ENCODE results near the gene SERPINA12. TPM values are rescaled to one million over a fixed set of nuclear protein-coding genes. Genes with fewer than 3 reads are reported as not detected.

Gene SERPINA12, protein sequence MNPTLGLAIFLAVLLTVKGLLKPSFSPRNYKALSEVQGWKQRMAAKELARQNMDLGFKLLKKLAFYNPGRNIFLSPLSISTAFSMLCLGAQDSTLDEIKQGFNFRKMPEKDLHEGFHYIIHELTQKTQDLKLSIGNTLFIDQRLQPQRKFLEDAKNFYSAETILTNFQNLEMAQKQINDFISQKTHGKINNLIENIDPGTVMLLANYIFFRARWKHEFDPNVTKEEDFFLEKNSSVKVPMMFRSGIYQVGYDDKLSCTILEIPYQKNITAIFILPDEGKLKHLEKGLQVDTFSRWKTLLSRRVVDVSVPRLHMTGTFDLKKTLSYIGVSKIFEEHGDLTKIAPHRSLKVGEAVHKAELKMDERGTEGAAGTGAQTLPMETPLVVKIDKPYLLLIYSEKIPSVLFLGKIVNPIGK
- total RNA-seq: not detected

DNA sequence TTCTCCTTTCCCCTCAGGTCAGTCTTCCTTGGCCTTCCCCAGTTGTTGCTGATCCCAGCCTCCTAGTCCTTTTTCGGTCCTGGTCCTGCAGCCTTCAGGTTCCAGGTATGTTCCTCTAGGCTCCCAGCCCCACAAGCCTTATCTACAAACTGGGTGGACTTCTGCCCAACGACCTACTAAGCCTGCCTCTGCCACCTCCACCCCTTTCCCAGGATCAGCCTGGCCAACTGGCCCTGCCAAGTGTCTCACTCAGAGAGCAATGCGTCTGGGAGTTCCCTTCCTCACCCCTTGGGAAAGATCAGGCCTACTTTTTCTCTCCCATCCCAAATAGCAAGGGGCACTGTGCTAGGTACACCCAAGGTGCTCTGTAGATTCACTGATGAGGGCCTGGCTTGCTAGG lies at the start of gene SERPINA12:
Gene SERPINA12, minus strand, starts transcription at position 114 of the 400 bp plus-strand sequence. CDS start 11,072 bp downstream, outside the sequence.
- in situ Hi-C loops (cut with MboI; ENCODE audit: low pct_ligation_motif_present in 1 of 4, low pct_unique_long_range_greater_than_20kb in 1 of 4, low sequenced_read_pairs in 3 of 4) (no loop called here), intact Hi-C loops (cut with DNase I; ENCODE audit: low total_unique reads) (no loop called here)
- DNase-seq: no peak
- H3K27me3 ChIP-seq: no peaks in the 10 kb centered on the region
- TF ChIP-seq POLR2A (IDR thresholded peaks at IDR 0.05) (no peak), POLR2AphosphoS5 (IDR thresholded peaks at IDR 0.05) (no peak), EP300 (IDR thresholded peaks at IDR 0.05; ENCODE audit: low read depth) (no peak)
- TF ChIP-seq, protein P1, sequence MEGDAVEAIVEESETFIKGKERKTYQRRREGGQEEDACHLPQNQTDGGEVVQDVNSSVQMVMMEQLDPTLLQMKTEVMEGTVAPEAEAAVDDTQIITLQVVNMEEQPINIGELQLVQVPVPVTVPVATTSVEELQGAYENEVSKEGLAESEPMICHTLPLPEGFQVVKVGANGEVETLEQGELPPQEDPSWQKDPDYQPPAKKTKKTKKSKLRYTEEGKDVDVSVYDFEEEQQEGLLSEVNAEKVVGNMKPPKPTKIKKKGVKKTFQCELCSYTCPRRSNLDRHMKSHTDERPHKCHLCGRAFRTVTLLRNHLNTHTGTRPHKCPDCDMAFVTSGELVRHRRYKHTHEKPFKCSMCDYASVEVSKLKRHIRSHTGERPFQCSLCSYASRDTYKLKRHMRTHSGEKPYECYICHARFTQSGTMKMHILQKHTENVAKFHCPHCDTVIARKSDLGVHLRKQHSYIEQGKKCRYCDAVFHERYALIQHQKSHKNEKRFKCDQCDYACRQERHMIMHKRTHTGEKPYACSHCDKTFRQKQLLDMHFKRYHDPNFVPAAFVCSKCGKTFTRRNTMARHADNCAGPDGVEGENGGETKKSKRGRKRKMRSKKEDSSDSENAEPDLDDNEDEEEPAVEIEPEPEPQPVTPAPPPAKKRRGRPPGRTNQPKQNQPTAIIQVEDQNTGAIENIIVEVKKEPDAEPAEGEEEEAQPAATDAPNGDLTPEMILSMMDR (IDR thresholded peaks at IDR 0.05): no peak
- no peaks in the 10 kb centered on the region for H3K36me3 ChIP-seq
- no peaks in the 10 kb centered on the region for H3K9me3 ChIP-seq
- H3K27ac ChIP-seq: no peak within 1 kb of the TSS
- no peaks in the 10 kb centered on the region for H3K4me1 ChIP-seq
- H3K4me3 ChIP-seq: no peak within 1 kb of the TSS
- 71 to 100% methylated on average over 1 to 3 of the region's 3 CpGs for WGBS, 2 donors (ENCODE audit: low coverage in 1 of 2)

DNA sequence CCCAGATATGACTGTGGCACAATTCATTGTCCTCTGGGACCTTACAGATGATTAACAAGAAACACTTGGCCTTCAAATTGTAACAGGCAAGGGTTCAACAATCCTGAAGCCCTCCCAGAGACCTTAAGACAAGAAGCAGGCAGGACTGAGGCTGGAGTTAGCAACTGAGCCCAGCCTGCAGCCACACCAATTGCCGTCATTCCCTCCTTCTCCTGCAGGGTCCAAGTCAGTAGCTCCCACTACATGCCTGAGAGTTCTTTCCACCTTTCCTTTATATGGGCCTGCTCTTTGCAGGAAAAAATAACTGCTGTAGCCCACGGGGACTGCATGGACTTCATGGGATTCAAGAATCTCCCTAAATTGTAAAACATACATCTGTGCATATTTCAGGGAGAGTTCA lies 49.6 kb upstream of the SERPINA12 start:
- no peak for TF ChIP-seq POLR2AphosphoS5 (IDR thresholded peaks at IDR 0.05)
- no peak for TF ChIP-seq POLR2A (IDR thresholded peaks at IDR 0.05)
- TF ChIP-seq, protein P1 (IDR thresholded peaks at IDR 0.05): no peak
- no peak for TF ChIP-seq EP300 (IDR thresholded peaks at IDR 0.05; ENCODE audit: low read depth)
- intact Hi-C loops (cut with DNase I; ENCODE audit: low total_unique reads): no loop called here
- no peaks in the 10 kb centered on the region for H3K27me3 ChIP-seq
- no peak overlapping the region for H3K27ac ChIP-seq
- H3K4me3 ChIP-seq: no peak overlapping the region
- no peaks in the 10 kb centered on the region for H3K4me1 ChIP-seq
- WGBS, 2 donors (ENCODE audit: low coverage in 1 of 2): 75 to 100% methylated on average over 1 to 2 of the region's 2 CpGs
- in situ Hi-C loops (cut with MboI; ENCODE audit: low pct_ligation_motif_present in 1 of 4, low pct_unique_long_range_greater_than_20kb in 1 of 4, low sequenced_read_pairs in 3 of 4): no loop called here
- H3K9me3 ChIP-seq: peaks cover 0 to 5% of the 10 kb centered on the region in 2 donors
- no peaks in the 10 kb centered on the region for H3K36me3 ChIP-seq
- no peak for DNase-seq

DNA sequence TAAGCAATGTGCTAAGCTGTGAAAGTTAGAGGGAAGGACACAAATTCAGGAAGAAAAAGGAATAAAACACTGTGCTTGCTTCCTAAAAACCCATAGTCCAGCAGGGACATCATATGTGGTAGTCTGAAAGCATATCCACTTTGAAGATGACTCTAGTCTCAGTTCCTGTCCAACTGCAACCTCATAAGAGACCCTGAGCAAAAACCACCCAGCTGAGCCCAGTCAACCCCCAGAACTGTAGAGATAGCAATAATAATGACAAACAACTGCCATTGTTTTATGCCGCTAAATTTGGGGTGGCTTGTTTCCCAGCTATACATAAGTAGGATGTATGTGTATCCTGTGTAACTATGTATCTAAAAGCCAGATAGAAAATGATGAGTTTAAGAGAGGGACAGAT lies 48.1 kb upstream of the SERPINA12 start:
- no peak for DNase-seq
- intact Hi-C loops (cut with DNase I; ENCODE audit: low total_unique reads) (no loop called here), in situ Hi-C loops (cut with MboI; ENCODE audit: low pct_ligation_motif_present in 1 of 4, low pct_unique_long_range_greater_than_20kb in 1 of 4, low sequenced_read_pairs in 3 of 4) (no loop called here)
- H3K27me3 ChIP-seq: no peaks in the 10 kb centered on the region
- H3K9me3 ChIP-seq: peaks cover 0 to 5% of the 10 kb centered on the region in 2 donors
- no peak overlapping the region for H3K4me3 ChIP-seq
- no peaks in the 10 kb centered on the region for H3K4me1 ChIP-seq
- H3K36me3 ChIP-seq: no peaks in the 10 kb centered on the region
- 96% methylated on average over 1 of the region's 1 CpG; no CpG with 5 or more reads in 1 of the 2 donors for whole genome bisulfite sequencing, 2 donors (ENCODE audit: low coverage in 1 of 2)
- TF ChIP-seq, protein P1 (IDR thresholded peaks at IDR 0.05): no peak
- TF ChIP-seq POLR2A (IDR thresholded peaks at IDR 0.05) (no peak), EP300 (IDR thresholded peaks at IDR 0.05; ENCODE audit: low read depth) (no peak), POLR2AphosphoS5 (IDR thresholded peaks at IDR 0.05) (no peak)
- H3K27ac ChIP-seq: no peak overlapping the region

DNA sequence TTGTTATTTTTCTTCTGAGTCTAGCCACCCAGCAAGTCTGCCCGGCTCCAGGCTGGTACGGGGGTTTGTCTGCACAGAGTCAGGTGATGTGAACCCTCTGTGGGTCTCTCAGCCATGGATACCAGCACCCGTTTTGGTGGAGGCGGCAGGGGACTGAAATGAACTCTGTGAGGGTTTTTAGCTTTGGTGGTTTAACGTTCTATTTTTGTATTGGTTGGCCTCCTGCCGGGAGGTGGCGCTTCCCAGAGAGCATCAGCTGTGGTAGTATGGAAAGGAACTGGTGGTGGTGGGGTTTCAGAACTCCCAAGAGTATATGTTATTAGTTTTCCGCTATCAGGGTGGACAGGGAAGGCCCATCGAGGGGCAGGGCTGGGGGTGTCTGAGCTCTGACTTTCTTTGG lies 46.7 kb upstream of the SERPINA12 start:
- Histone ChIP-seq H3K4me1 (no peaks in the 10 kb centered on the region), H3K9me3 (peaks cover 0 to 5% of the 10 kb centered on the region in 2 donors), H3K4me3 (no peak overlapping the region), H3K27me3 (no peaks in the 10 kb centered on the region), H3K36me3 (no peaks in the 10 kb centered on the region), H3K27ac (no peak overlapping the region)
- in situ Hi-C loops (cut with MboI; ENCODE audit: low pct_ligation_motif_present in 1 of 4, low pct_unique_long_range_greater_than_20kb in 1 of 4, low sequenced_read_pairs in 3 of 4): no loop called here
- DNase-seq: no peak
- 92% methylated on average over 9 of the region's 9 CpGs; no CpG with 5 or more reads in 1 of the 2 donors for WGBS, 2 donors (ENCODE audit: low coverage in 1 of 2)
- intact Hi-C loops (cut with DNase I; ENCODE audit: low total_unique reads): no loop called here
- TF ChIP-seq POLR2AphosphoS5 (IDR thresholded peaks at IDR 0.05): no peak

All from transverse colon (tissue), 4 donors.